B cell (primary cell): ENCODE results near the gene TIPIN. TPM values are rescaled to one million over a fixed set of nuclear protein-coding genes. Genes with fewer than 3 reads are reported as not detected.

Experiments
- ATAC-seq: fragments of 200-7000 bp; cut with Tn5 transposase; one replicate; pipeline ENCODE4 v1.10.0; 2021; ENCODE audit warnings: low read depth, mild to moderate bottlenecking, moderate number of reproducible peaks, moderate library complexity
- CTCF ChIA-PET: fragments of 350-600 bp; sonication (Branson Sonifier 250); formaldehyde crosslinking; loops from one replicate; lab custom pipeline; 2021; ENCODE audit warnings: antibody characterized with exemption, inconsistent platforms; lab: Charles Lee
- POLR2A ChIA-PET: fragments of 350-600 bp; sonication (Branson Sonifier 250); formaldehyde crosslinking; loops from one replicate; lab custom pipeline; 2021; ENCODE audit warnings: antibody characterized with exemption; lab: Charles Lee
- DNase-seq: peaks from one replicate; pipeline ENCODE4 v3.0.0; 2013
- H2AFZ ChIP-seq: 2 replicates; pipeline ENCODE4 v1.6.1; 2012; ENCODE audit warnings: mild to moderate bottlenecking, low read depth, low read length; ENCODE audit not compliant: insufficient read depth, poor library complexity, severe bottlenecking
- H3K27ac ChIP-seq, 2 donors: 1 replicate in 1 of 2; 2 replicates in 1 of 2; pipeline ENCODE4 v1.5.1; 2012 to 2013; ENCODE audit warnings: low read length in 2 of 2, mild to moderate bottlenecking in 2 of 2, moderate library complexity in 1 of 2
- H3K27me3 ChIP-seq, 4 experiments: fragments of 200-600 bp in 1 of 4; sonication (generic) in 1 of 4; replicated peaks in 1 of 4; 1 replicate in 2 of 4; 2 replicates in 2 of 4; pipeline versions ENCODE4 v1.6.1 to v1.7.0; 2013 to 2016; ENCODE audit warnings: low read length in 3 of 4, mild to moderate bottlenecking in 2 of 4, mixed read lengths in 1 of 4, moderate library complexity in 1 of 4; ENCODE audit not compliant: insufficient read depth in 4 of 4, control insufficient read depth in 3 of 4; ENCODE audit errors: control extremely low read depth in 1 of 4
- H3K36me3 ChIP-seq, 2 experiments: replicated peaks in 1 of 2; 1 replicate in 1 of 2; 2 replicates in 1 of 2; pipeline versions ENCODE4 v1.6.1 to v1.7.1; 2013; ENCODE audit warnings: low read length in 1 of 2; ENCODE audit not compliant: insufficient read depth in 2 of 2, control insufficient read depth in 1 of 2; ENCODE audit errors: control extremely low read depth in 1 of 2, extremely low read depth in 1 of 2
- H3K4me1 ChIP-seq, 2 donors: fragments of 200-600 bp in 1 of 2; sonication (generic) in 1 of 2; 1 replicate in 1 of 2; 2 replicates in 1 of 2; pipeline versions ENCODE4 v1.5.1 to v1.6.1; 2013 to 2017; ENCODE audit warnings: low read length in 2 of 2; ENCODE audit not compliant: control insufficient read depth in 2 of 2, insufficient read depth in 2 of 2
- H3K4me2 ChIP-seq: replicated peaks from 2 replicates; pipeline ENCODE3; 2012; ENCODE audit warnings: mild to moderate bottlenecking, low read depth, low read length; ENCODE audit not compliant: poor library complexity, severe bottlenecking
- H3K4me3 ChIP-seq, 5 experiments: fragments of 200-600 bp in 1 of 5; sonication (generic) in 1 of 5; 1 replicate in 3 of 5; 2 replicates in 2 of 5; pipeline versions ENCODE4 v1.5.1 to v1.7.0; 2011 to 2016; ENCODE audit warnings: low read length in 4 of 5, mild to moderate bottlenecking in 4 of 5, low read depth in 2 of 5, control low read depth in 1 of 5, moderate library complexity in 1 of 5; ENCODE audit not compliant: insufficient read depth in 1 of 5; ENCODE audit errors: control extremely low read depth in 1 of 5, extremely low read depth in 1 of 5
- H3K79me2 ChIP-seq: fragments of 200-600 bp; sonication (generic); one replicate; pipeline ENCODE4 v1.6.0; 2016; ENCODE audit warnings: low read length; ENCODE audit not compliant: control insufficient read depth, insufficient read depth
- H3K9ac ChIP-seq: fragments of 200-600 bp; sonication (generic); 2 replicates; pipeline ENCODE4 v1.6.1; 2017; ENCODE audit warnings: mild to moderate bottlenecking, low read length, moderate library complexity
- H3K9me3 ChIP-seq, 3 donors: one replicate each; pipeline versions ENCODE4 v1.6.1 to v1.7.1; 2013; ENCODE audit warnings: low read length in 2 of 3; ENCODE audit not compliant: control insufficient read depth in 2 of 3, insufficient read depth in 1 of 3; ENCODE audit errors: control extremely low read depth in 1 of 3
- H4K20me1 ChIP-seq: 2 replicates; pipeline ENCODE4 v1.6.0; 2012; ENCODE audit warnings: mild to moderate bottlenecking, low read length; ENCODE audit not compliant: insufficient read depth, control insufficient read depth, poor library complexity, severe bottlenecking
- H3K27ac Mint-ChIP-seq: one replicate; pipeline ENCODE4 v1.8.0; 2021; ENCODE audit warnings: mixed read lengths
- H3K27me3 Mint-ChIP-seq: one replicate; pipeline ENCODE4 v1.8.0; 2021; ENCODE audit warnings: mixed read lengths
- H3K4me1 Mint-ChIP-seq: one replicate; pipeline ENCODE4 v1.8.0; 2021; ENCODE audit warnings: mixed read lengths
- H3K4me3 Mint-ChIP-seq: one replicate; pipeline ENCODE4 v1.8.0; 2021; ENCODE audit warnings: mixed read lengths
- H3K9me3 Mint-ChIP-seq: one replicate; pipeline ENCODE4 v1.8.0; 2022; ENCODE audit warnings: mixed read lengths; ENCODE audit not compliant: insufficient read depth
- CTCF ChIP-seq: fragments of 200-600 bp; IDR thresholded peaks from one replicate; pipeline ENCODE4 v1.8.0; 2022; ENCODE audit warnings: antibody characterized with exemption, mild to moderate bottlenecking
- EZH2 ChIP-seq: IDR thresholded peaks from 2 replicates; pipeline ENCODE4 v1.6.1; 2012; ENCODE audit warnings: borderline replicate concordance, low read depth, mild to moderate bottlenecking, moderate library complexity, low read length; ENCODE audit not compliant: insufficient read depth, poor library complexity, severe bottlenecking
- WGBS: methylation state at CpG from one replicate; pipeline ENCODE4 v1.1.5; 2013; ENCODE audit warnings: missing lambda C conversion rate; ENCODE audit not compliant: insufficient coverage; 5-methylcytosine and 5-hydroxymethylcytosine counted together
- intact Hi-C: fragments of 100-400 bp; cut with micrococcal nuclease; formaldehyde crosslinking; loops from one replicate; pipeline ENCODE4 v1.10.0; 2022
- polyA minus RNA-seq: library from RNA; depleted of rRNA, polyadenylated mRNA; stranded (reverse); fragments of >200 nt; gene quantifications from 2 replicates; pipeline ENCODE4 v1.2.3, GENCODE V29; 2012
- polyA plus RNA-seq: library from polyadenylated mRNA; depleted of rRNA; stranded (reverse); fragments of >200 nt; gene quantifications from 2 replicates; pipeline ENCODE4 v1.2.3, GENCODE V29; 2012
- total RNA-seq, 2 donors: library from RNA; stranded (reverse); fragments of 120-200 nt in 1 of 2; gene quantifications; 1 replicate in 1 of 2; 2 replicates in 1 of 2; pipeline versions ENCODE4 v1.2.3 to v1.2.4, GENCODE V29; 2013 to 2022

The TIPIN gene
- total RNA-seq, result 8.8 and 8.9 TPM in 2 replicates
- 8.1 TPM for total RNA-seq (2013)
- 3.0 and 4.1 TPM in 2 replicates for polyA plus RNA-seq
- 1.5 and 2.9 TPM in 2 replicates for polyA minus RNA-seq

GRCh38 chr15:66356359-66357236, at the start of gene TIPIN:
TIPIN (minus strand) TSS chr15:66356685; CDS start chr15:66352947, 3,738 bp downstream.
- TF ChIP-seq EZH2 (no peak), CTCF (no peak)
- Histone ChIP-seq H3K79me2 (no peaks in the 10 kb centered on the region), H3K9me3 (peaks cover 0 to 6% (median 0%) of the 10 kb centered on the region in 3 donors), H3K4me3 (peak within 1 kb of the TSS; percentile 35 to 89 (median 84)), H3K36me3 (peaks cover 0 to 4% of the 10 kb centered on the region in 2 experiments), H3K4me1 (peaks cover 11 to 28% of the 10 kb centered on the region in 2 donors), H3K9ac (peak within 1 kb of the TSS; percentile 78), H4K20me1 (no peaks in the 10 kb centered on the region), H3K4me2 (peak within 1 kb of the TSS; percentile 83), H3K27me3 (no peaks in the 10 kb centered on the region), H3K27ac (peak within 1 kb of the TSS; percentile 58 to 71), H2AFZ (peak within 1 kb of the TSS; percentile 89)
- DNase-seq (peak; percentile 98), ATAC-seq (peak; percentile 95)
- ChIA-PET POLR2A (interaction anchor here (0.7 to 1.6 kb wide), 3 partner anchors 31 to 1969 kb away, joined by 3 to 4 read pairs (median 3); no protein-coding TSS in a partner anchor), CTCF (interaction anchor here (0.9 to 5.0 kb wide), 2 partner anchors 34 to 142 kb away, joined by 3 to 27 read pairs; partner anchors contain the start of gene SNAPC5)
- H3K4me3 Mint-ChIP-seq, result peak within 1 kb of the TSS; percentile 91
- no peaks in the 10 kb centered on the region for H3K27me3 Mint-ChIP-seq
- intact Hi-C loops, result loop anchor here (1.0 to 5.0 kb wide), 4 partner anchors 30 to 1696 kb away; partner anchors contain the start of genes MAP2K1, PIAS1, SNAPC5 and ZWILCH
- H3K9me3 Mint-ChIP-seq, result no peaks in the 10 kb centered on the region
- peaks cover 24% of the 10 kb centered on the region for H3K4me1 Mint-ChIP-seq
- H3K27ac Mint-ChIP-seq, result peak within 1 kb of the TSS; percentile 83
- WGBS, result 4% methylated on average over 39 of the region's 51 CpGs
